Activated CD8-positive, alpha-beta memory T cell treated with anti-CD3 and anti-CD28 coated beads, Interleukin-2, amount 50 U/mL, for 1 hour (primary cell): ENCODE results near the gene RNF113B.

Experiments
- DNase-seq: peaks from one replicate; pipeline ENCODE4 v3.0.0-alpha.2; 2020; ENCODE audit errors: extremely low read depth

Gene RNF113B

DNA sequence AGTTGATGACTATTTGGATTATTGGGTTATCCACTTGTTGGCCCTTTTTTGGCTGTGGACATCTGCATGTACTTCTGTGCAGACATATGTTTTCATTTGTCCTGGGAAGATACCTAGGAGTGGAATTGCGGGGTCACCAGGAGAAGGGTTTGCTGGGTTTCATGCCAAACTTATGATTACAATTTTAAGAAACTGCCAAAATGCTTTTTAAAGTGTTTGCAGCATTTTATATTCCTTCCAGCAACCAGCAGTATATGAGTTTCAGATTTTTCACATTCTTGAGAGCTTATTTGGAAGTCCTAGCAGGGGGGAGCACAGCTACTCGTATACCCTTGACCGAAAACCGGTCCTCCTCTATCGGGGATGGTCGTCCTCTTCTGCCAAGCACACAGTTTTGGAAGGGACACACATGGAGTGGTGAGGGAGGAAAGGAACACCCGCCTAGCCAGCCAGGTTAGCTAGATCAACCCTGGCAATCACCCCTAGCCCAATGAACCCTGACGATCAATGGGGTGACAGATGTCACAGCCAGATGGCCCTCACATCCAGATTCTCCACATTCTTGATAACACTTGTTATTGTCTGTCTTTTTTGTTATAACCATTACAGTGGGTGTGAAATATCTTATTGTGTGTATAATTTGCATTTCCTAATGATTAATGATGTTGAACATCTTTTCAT lies 26.7 kb upstream of the RNF113B start:
- DNase-seq: no peak

DNA sequence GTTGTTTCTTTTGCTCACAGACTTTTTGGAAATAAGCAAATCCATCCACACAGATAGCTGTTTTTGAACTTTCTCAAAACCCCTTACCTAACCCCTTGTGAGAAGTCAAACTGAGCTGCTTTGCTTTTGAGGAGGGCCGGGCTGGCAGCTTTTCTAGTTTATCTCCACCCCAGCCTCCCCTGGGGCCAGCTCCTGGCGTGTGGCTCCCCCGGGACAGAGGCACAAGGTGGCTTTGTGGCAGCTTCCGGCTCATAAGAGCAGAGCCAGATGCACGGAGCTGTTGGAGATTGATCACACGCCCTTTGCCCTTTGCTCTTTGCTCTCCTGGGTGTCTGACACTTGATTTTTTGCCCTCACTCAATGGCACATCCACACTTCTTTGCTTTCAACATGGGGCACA lies 24.9 kb upstream of the RNF113B start:
- no peak for DNase-seq

DNA sequence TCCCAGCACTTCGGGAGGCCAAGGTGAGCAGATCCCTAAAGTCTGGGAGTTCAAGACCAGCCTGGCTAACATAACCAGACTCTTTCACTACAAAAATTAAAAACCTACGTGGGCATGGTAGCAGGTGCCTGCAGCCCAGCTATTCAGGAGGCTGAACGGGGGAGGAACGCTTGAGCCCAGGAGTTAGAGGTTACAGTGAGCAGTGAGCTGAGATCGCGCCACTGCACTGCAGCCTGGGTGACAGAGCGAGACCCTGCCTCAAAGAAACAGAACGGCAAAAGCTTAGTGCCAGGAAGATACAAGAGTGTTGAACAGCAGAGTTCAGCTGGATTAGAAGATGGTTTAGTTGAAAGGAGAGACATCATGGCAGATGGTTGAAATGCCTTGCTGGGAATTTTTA lies 24.1 kb upstream of the RNF113B start:
- no peak for DNase-seq

GRCh38 chr13:98200211-98200878 lies 23.3 kb upstream of the RNF113B start:
- no peak for DNase-seq

- DNase-seq: no peak
Measured at GRCh38 chr13:98199480-98199879, 22.4 kb upstream of the RNF113B start.

GRCh38 chr13:98198683-98199082 lies 21.6 kb upstream of the RNF113B start:
- no peak for DNase-seq

- no peak for DNase-seq
Measured at GRCh38 chr13:98195054-98195791, 18.2 kb upstream of the RNF113B start.

DNA sequence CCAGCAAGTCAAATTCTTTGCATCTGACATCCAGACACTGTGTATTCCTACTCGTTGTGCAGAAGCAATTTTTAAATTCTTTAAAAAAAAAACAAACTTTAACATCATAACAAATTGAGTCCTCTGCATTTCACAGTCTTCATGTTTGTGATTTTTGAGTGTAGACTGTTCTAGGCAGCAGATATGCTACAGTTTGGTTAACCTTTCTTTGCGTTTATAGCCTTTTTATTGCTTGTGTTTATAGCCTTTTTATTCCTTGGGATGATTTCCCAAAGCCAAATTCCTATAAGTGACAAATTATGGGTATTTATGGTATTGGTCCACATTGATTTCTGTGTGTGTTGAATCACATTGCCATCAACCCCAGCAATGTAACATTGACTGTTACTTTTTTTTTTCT lies 14.9 kb upstream of the RNF113B start:
- no peak for DNase-seq

DNA sequence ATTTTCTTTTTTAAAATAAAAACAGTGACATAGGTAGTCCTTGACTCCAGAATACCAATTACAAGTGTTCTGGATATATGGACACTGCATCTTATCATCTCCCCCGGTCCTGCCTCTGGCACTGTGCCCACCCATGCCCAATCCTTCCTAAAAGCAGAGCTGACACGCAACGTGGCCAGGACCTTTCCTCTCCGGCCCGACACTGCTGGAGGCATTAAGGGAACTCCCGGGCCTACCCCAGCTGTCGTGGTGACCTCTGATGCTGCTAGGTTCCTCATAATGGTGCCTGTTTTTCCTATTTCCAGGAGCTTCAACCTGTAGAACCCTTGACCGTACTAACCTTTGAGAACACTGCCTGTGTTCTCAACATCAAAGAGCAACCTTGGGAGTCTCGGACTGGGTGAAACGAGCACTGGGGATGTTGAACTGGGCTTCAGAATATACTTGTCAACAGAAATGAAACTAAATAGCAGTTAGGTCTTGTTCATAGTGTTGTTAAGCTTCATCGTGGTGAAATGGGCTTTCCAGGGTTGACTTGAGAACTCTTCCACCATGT lies 13.9 kb upstream of the RNF113B start:
- DNase-seq: no peak

DNA sequence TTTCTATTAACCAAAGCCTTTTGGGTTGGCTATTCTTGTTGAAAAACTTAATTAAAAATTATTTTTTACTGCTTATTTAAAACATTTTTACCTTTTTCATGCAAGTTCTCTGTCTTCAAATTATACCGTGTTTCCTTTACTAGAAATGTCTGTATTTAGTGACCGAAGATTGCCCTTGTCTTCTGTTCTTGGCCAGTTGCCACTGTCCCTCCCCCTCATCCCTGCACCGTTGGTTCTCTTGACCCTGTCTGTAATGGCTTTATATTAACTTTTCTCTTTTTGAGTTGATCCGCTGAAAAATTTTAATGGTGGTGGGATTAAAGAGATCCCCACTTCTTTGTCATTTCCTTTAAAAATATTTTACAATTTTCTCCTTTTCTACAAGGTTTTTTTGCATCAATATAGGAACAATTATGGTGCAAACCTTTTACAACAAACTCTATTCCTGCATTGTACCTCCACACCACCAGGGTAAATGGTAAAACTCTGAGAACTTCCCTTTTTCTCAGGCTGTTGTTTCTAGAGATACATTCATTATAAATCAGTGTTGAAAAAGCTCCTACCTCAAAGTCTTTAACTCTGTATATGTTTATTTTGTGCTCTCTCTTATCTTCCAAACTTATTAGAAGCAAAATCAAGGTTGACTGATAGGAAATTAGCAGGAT lies 12.9 kb upstream of the RNF113B start:
- no peak for DNase-seq

- DNase-seq: no peak
Measured at GRCh38 chr13:98188544-98189166, 11.6 kb upstream of the RNF113B start.

DNA sequence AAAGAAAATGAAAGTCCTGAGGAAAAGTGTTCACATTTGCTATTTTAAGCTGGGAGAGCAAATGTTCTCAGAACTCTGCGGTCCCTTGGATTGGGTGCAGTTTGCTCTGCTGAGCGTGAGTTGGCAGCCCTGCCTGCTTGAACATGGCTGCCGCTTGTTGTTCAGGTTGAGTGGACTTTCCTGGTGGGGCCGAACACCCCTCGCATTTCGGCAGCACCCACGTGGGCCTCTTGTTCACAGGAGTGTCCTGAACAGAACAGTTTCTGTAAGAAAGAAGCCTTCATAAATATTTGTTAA lies 10.8 kb upstream of the RNF113B start:
- DNase-seq: no peak

DNA sequence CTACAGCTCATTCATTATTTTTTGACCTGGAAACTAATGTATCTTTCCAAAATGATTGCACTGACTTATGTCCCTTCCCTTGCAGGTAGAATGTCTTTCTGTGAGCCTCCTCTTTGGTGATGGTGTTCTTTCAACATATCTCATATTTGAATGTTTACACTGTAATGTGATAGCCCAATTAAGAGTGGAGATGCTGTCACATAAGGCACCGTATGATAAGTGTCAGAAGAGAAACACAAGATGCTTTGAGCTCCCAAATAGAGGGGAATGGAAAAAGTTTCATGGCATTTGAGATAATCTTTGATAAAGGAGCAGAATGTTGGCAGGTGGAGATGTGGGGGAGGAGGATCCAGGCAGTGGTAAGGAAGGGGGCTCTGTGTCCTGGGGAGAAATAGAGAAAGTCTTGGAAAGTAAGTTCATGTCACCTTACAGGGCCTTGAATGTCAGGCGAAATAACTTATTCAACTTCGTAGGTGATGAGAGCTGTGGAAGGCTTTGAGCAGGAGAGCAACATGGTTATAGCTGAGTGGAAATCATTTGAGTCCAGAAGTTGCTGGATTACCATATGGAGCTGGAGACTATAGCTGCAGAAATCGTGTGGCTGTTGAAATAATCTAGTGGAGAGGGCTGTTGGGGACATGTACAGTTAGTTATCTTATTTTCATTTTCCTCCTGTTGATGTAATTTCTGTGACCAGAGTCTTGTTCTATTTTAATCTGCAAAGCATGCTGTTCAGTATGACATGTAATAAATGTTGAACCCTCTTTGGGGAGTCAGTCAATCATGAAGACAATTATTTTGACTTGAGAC lies 10.3 kb upstream of the RNF113B start:
- DNase-seq: no peak

GRCh38 chr13:98184792-98185191 lies 7.7 kb upstream of the RNF113B start:
- DNase-seq: no peak

- no peak for DNase-seq
Measured at GRCh38 chr13:98182589-98182988, 5.5 kb upstream of the RNF113B start.

- no peak for DNase-seq
Measured at GRCh38 chr13:98182153-98182552, 5.1 kb upstream of the RNF113B start.

- DNase-seq: no peak
Measured at GRCh38 chr13:98181111-98181815, 4.2 kb upstream of the RNF113B start.

- DNase-seq: no peak
Measured at GRCh38 chr13:98180092-98180491, 3.0 kb upstream of the RNF113B start.

- no peak for DNase-seq
Measured at GRCh38 chr13:98175823-98176222, 1.2 kb downstream of the RNF113B start.

- no peak for DNase-seq
Measured at GRCh38 chr13:98175043-98175442, 2.0 kb downstream of the RNF113B start.
